NCI-H2107 treated with DMSO at 0.1 percent for 48 hours (cell line): Measurements from ENCODE around the gene OTX2.

Source experiments
- DNase-seq: peaks from one replicate; lab custom pipeline; 2025; ENCODE audit not compliant: unreplicated experiment; lab: John Stamatoyannopoulos, UW

The OTX2 gene

DNA sequence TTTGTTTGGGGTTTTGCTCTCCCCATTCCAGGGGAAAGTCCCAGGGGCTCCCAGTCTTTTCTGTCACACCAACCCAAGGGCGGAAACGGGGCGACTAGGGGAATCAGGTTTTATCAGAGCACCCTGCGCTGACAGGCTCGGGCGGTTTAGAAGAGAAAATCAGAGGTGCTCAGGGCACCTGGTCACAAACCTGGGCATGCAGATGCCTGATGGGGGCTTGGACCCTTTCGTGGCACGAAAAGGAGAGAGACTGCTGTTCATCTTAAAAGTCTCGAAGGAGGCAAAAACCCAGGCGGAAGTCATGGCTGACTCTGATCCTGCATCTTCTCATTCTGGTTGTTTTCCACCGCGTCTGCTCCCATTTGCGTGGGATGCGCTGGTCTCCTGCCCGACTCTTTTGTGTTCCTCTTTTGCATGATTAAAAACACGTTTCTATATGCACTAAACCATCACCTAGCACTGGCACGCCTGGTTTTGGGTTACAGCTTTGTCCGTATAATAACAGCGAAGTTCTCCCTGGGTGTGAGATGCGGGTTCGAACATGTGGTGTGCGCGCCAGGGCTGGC lies 13.2 kb downstream of the OTX2 start:
- DNase-seq: no peak

DNA sequence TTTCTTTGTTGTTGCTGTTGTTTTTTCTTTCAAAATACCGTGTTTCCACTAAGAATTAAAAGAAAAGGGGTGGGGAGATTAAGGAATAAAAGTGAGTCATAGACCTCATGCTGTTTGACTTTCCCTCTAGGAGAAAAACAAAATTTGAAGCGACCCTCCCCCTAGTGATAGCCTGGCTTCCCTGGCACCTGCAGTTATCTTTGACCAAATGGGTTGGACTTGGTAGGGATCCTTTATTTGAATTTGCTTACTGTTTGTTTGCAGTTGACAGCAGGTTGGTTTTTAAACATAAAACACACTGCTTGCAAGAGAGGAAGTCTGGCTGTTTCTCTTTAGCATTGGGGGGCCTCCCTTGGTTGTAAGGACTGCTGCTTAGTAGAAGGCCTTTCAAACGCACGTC lies 14.0 kb downstream of the OTX2 start:
- no peak for DNase-seq

DNA sequence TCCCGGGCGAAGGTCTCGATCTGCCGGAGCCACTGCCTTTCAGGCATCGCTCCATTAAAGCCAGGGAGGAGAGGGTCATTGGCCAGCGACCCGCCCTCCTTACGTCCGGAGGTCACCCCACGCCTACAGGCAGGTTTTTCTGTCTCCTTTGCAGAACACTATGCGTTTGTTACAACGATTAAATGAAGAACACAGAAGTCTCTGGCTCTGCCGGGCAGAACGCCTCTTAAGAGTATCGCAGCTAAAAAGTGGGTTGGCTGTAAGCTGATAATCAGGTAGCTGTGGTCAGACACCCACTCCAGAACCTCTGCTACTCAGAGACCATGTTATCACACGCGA lies 15.0 kb downstream of the OTX2 start:
- no peak for DNase-seq

DNA sequence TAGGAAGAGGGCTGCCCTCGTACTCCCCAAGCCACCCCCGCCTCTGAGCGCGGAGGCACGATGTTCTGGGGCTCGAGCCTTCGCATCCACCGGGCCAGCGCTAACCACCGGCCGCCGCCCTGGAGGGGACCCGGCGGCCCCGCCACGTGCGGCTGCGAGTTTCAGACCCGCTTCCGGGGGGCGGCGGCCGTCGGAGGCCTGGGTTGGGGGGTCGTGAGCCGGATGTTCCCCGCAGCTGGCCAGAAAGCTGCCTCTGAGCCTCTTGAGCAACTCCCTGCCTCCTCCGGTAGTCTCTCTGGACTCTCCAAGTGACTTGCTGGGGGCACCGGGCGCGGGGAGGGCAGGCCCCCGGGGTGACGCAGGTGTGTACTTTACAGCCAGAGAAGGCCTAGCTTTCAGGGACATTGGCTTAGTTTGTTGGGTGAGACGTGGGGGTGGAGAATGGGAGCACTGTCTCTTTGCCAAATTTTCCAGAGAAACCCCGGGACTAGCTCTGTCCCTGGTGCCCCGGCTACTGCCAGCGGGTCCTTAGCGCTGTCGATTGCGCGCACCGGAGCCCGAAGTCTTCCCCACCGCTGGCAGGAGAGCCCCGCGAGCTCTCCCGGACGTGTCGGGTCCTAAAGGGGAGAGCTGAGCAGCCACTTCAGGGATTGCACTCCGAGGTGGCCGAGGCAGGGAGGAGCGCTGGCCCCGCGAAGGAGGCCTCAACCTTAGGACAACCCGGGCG lies 15.6 kb downstream of the OTX2 start:
- no peak for DNase-seq

DNA sequence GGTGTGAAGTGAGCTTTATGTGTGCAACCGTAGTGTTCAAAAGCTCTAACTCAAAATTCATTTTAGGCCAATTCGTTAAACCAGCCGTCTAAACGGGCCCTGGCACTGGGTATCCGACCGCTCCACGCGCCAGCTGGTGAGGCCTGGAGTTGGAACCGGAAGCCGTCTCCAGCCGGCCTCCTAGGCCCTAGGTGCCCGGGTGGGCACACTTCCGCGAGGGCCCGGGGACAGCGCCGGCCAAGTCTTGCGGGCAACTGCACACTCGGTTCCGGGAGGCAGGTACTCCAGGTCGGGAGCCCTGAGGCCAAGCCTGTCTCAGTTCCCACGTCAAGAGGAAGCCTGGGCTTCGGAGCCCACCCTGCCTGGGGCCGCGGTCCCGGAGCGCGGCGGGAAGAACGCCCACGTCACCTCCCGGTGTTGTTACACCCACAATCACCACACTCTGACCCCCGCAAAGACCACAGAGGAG lies 16.2 kb downstream of the OTX2 start:
- DNase-seq: no peak

DNA sequence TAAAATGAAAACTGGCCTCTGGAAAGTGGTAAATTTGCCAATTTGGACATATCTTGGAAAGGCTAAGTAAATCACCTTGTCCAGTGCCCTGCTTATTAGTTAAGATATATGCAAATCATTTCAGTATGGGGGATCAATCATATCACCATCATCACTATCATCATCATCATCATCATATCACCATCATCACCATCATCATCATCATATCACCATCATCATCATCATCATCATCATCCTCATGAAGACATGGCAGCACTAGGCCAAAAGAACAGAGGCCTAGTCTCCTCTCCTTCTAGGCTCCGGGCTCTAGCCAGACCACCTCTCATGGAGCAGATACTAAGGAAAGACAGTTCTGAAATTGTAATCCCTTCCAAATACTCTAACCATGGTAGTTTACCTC lies 20.3 kb downstream of the OTX2 start:
- DNase-seq: no peak

DNA sequence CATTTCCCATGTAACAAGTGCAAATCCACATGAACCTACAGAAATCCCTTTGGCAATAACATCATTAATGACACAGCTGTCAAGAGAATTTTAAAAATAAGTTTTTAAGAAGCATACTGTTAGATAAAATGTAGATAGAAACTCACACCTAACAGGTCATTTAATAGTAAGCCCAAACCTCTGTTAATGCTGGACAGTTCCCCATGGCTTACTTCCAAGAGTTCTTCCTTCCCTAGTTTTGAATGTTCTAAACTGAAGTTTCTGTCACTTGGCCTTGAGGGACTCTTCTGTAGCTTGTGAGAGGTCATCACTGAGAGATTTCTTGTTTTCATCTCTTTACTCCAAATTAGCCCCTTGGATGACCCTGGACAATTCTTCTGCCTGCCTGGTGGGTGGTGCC lies 22.7 kb downstream of the OTX2 start:
- DNase-seq: no peak

DNA sequence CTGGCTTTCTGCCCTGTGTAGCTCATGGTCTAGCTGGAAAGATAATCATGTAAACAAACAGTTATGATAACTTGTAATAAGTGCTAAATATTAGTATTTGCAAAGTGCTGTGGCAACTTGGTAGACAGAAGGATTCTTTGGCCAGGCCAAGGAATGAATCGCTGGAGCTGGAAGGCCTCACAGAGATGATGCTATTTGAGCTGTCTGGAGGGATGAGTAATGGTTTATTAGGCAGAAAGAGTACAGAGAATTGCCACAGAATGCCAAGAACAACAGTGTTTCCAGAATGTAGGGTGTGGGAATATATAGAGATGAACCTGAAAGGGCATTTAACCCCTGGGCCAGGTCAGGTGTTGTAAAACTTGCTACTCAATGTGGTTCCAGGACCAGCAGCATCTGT lies 27.6 kb downstream of the OTX2 start:
- DNase-seq: no peak

DNA sequence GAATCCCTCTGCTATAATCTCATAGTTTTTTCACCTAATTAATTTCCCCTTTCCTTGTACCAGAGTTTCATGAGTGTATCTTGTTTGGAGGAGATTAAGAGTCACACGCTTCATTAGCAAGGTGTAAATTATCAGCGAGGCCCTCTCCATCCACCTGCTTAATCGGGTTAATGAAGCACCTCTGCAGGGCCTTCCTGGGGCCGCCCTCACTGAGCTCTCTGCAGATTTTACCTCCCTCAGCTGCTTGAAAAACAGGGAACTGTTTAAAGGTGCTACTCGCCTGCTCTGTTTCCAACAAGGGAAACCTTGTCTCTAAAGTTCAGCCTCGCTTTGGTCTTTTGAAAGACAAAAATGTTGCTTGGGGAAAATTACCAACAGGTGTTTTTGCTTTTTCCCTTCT lies 35.8 kb downstream of the OTX2 start:
- DNase-seq: no peak

DNA sequence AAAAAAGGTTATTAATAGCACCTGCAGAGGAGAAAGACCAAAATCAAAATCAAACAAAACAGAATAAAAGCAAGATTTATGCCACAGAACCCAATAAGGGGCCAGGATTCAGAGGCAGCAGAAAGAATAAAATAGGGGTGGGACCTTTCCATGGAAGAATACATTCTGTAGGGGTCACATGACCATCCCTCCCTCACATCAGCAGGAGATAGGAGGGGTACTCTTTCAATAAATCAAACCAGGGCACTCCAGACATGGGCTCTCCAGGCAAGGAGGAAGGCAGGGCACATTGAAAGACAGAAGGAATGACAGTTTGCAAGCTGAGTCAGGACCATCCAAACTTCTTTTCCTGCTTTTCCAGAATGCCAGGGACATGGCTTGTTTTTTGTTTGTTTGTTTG lies 39.8 kb downstream of the OTX2 start:
- DNase-seq: no peak

DNA sequence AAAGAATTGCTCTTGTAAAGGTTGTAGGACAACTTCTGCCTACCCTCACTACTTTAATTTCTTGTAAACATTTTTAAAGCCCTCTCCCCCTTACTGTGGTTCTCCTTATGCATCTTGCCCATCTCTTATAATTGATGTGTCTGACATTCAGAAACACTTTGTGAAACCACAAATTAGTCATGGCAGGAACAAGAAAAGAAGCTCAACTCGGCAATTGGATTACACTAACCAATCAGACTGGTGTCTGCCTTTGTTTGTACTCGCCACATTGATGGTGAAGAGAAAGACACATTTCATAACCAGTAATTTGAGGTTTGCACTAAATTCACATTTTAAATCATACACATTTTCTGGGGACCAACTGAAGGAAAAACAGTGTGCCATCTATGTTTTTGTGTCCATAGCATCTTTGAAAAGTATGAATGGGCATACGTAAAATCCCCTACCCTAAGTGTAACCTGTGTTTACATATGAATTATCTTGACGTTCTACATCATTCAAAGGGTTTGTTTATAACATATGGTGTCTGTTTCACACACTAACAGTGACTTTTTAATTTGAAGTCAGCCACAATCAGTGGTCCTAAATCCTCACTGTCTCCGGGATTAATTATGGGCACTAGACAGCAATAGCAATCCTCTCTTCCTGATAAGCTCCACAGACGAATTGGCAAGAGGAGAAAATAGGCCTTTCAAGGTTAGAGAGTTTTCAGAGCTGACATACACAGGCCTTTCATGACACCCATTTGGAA lies 49.9 kb downstream of the OTX2 start:
- peak; percentile 98 for DNase-seq

DNA sequence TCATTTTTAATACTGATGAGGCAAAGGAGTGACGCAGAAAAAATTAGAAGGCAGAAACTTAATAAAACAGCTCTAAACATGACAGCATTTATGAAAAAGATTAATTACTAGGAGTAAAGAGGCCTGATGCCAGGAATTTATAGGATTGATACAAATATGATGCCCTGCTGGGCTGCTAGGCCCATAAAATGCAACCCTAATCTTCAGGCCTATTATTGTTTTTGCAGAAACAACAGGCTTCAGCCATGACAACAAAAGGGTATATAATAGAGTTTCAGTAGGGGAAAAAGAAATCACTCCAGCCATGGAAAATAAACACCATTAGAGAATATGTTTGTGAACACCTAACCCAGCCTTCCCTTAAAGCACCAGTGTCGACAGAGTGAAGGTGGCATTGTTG lies 50.6 kb downstream of the OTX2 start:
- peak; percentile 98 for DNase-seq

DNA sequence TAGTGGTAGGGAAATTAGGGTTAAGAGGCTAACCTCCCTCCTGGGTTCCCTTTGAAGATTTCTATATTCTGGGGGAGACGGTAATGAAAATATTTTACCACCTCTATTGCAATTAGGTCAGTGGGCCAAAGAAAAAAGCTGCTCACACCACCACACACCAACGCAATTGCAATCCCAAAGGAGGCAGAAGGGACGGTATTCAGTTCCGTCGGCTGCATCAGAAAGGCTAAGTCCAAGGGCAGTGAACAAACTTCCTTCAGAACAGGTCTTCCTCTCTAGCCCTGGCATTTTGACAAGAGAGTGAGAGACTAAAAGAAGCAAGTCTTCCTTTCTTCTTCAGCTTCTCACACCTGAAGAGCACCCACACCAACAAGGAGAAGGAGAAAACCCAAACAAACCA lies 51.2 kb downstream of the OTX2 start:
- no peak for DNase-seq

DNA sequence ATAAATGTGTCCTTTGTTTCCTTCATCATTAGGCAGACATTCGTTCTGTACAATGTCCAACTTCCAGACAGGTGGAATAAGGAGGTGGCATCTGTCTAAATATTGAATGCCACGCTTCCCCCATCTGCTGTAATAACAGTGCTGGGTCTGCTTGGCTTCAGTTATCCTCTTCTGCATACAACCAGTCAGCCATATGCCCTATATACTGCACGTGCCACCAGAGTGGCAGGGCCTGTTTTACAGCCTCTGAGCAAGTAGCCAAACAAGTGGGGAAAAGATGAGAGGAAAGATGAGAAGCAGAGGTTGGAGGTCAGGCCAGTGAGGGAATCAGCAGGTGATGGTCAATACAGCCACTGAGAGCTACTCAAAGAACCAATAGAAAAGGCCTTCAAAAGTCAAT lies 55.4 kb downstream of the OTX2 start:
- DNase-seq: no peak

DNA sequence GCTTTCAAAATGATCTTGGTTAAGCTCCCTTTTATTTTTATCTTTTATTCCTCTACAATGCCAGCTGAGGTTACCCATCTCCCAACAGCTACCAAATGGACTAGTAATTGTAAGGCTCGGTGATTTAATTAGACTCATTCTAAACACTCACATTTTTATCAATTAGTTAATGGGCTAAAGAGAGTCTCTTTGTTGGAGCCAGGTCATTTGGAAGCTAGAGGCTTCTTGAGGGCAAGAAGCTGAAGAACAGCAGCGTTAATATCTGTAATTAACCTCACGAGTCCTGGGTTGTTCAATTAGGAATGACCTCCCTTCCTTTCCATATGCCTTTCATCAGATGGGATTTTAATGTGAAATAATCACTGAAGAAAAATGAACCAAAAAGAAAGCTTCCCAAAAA lies 56.9 kb downstream of the OTX2 start:
- no peak for DNase-seq

DNA sequence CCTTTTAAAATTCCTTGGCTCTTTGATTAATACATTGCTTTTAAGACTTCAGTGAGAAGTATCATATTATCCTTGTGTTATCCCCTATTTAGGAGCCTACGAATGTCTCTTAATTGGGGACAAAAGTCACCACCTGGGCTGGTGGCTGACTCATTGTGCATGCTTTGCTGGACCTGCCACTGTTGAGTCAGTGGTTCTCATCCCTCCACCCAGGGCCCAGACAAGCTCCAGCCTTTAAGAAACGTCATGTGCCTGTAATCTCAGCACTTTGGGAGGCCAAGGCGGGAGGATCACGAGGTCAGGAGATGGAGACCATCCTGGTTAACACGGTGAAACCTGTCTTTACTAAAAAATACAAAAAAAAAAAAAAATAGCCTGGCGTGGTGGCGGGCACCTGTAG lies 57.9 kb downstream of the OTX2 start:
- DNase-seq: no peak

DNA sequence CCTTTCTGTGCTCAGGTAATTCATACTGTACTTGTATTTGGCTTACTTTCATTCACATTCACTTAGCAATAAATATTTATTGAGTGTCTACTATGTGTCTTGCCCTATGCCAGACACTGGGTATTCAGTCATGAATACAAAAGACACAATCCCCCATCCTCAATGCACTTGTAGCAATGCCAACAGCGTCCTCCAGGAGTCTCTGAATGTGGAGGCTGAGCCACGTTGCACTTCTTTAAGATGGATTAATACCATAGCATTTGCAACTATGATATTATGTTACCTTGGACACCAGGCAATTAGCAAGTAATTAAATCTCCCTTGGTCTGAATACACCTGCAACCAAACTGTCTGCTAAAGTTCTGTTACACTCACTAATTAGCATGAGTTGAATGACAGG lies 58.8 kb downstream of the OTX2 start:
- DNase-seq: no peak
